Esophagus squamous epithelium (tissue), 5 donors: ENCODE data around the gene RHOG. TPM values are rescaled to one million over a fixed set of nuclear protein-coding genes. Genes with fewer than 3 reads are reported as not detected.

Experiments used
- DNase-seq: peaks from one replicate; lab custom pipeline; 2025; lab: John Stamatoyannopoulos, UW
- H3K27ac ChIP-seq, 4 donors: fragments of 200-600 bp; sonication (generic); one replicate each; pipeline ENCODE4 v1.5.1; 2016 to 2019; ENCODE audit warnings: mild to moderate bottlenecking in 1 of 4
- H3K27me3 ChIP-seq, 4 donors: fragments of 200-600 bp; sonication (generic); 1 replicate in 3 of 4; 2 replicates in 1 of 4; pipeline versions ENCODE4 v1.5.1 to v1.6.0; 2017 to 2021; ENCODE audit warnings: antibody characterized with exemption in 1 of 4
- H3K36me3 ChIP-seq, 3 donors: fragments of 200-600 bp; sonication (generic); one replicate each; pipeline ENCODE4 v1.5.1; 2016 to 2019
- H3K4me1 ChIP-seq, 3 donors: fragments of 200-600 bp; sonication (generic); one replicate each; pipeline ENCODE4 v1.5.1; 2017 to 2019
- H3K4me3 ChIP-seq, 4 donors: fragments of 200-600 bp; sonication (generic); 1 replicate in 3 of 4; 2 replicates in 1 of 4; pipeline ENCODE4 v1.5.1; 2016 to 2019; ENCODE audit warnings: mild to moderate bottlenecking in 2 of 4, moderate library complexity in 1 of 4
- H3K9me3 ChIP-seq, 3 donors: fragments of 200-600 bp; sonication (generic); one replicate each; pipeline ENCODE4 v1.5.1; 2016 to 2019
- POLR2A ChIP-seq, 4 donors: fragments of 450-650 bp; IDR thresholded peaks; one replicate each; pipeline ENCODE4 v1.6.1; 2017; ENCODE audit warnings: antibody characterized with exemption in 4 of 4, mild to moderate bottlenecking in 4 of 4, moderate library complexity in 3 of 4
- WGBS, 2 donors: methylation state at CpG; one replicate each; pipeline ENCODE4 v1.1.5; 2018; 5-methylcytosine and 5-hydroxymethylcytosine counted together
- intact Hi-C: fragments of 100-400 bp; cut with DNase I; formaldehyde crosslinking; loops from one replicate; pipeline ENCODE4 v1.15.0; 2022
- total RNA-seq, 4 donors: library from RNA; depleted of rRNA; stranded (reverse); fragments of >200 nt; gene quantifications; one replicate each; pipeline ENCODE4 v1.1.0, GENCODE V29; 2016
- TF ChIP-seq, protein P1 (sequence below), 6 experiments: fragments of 450-650 bp in 4 of 6; fragments of 200-600 bp in 2 of 6; sonication (generic) in 2 of 6; IDR thresholded peaks; one replicate each; pipeline ENCODE4 v1.5.1; 2016 to 2019; ENCODE audit warnings: antibody characterized with exemption in 6 of 6, mild to moderate bottlenecking in 4 of 6, moderate library complexity in 4 of 6
- donor health status: DM: yes; HTN: yes; CAD: no.

RHOG gene
- total RNA-seq, 4 donors from 2014 or later: 51.6 to 84.5 (median 72.7) TPM

DNA sequence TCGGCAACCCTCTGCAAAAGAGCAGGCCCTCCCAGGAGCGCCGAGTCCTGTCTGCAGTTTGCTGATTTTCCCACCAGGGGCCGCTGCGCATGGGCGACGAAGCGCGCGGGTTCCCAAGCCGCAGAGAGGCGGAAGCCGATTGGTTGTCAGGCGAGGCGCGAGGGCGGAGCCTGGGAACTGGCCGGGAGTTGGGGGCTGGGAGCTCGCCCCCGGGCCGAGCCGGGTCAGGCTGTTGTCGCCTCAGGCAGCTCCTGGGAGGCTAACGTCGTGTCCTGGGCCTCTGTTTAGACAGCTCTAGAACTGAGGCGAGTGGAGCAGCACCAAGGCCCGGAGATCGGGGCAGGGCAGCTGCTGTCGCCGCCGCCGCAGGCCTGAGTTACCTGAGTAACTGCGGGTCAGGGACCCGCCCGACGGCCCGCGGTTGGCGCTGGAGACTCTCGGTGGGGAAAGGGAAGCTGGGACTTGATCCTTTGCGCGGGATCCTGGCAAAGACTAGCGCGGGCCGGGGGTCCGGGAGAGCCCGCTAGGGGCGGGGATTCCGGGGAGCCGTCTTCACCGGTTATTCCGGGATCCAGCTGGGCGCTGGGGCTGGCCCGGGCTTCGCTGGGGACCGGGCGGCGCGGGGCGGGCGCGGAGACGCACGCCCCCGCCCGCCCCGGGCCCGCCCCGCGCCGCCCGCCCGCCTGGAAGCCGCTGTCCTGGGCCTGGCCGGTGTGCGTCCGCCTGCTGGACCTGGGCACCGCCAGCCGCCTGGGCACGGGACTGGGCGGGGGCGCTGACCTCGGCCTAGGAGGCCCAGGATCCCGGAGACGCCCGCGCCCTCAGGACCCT, 14.4 kb upstream of the RHOG start, which contains the start of gene STIM1:
Gene STIM1, plus strand, starts transcription at position 688 of the 831 bp plus-strand sequence. CDS start 607 bp downstream, outside the sequence.
- intact Hi-C loops: loop anchor here (5.0 kb wide), 1 partner anchor 217 kb away; no protein-coding TSS in a partner anchor
- Histone ChIP-seq H3K36me3 (no peaks in the 10 kb centered on the region), H3K4me3 (peak within 1 kb of the TSS; percentile 65 to 98 (median 92)), H3K27me3 (no peaks in the 10 kb centered on the region), H3K9me3 (no peaks in the 10 kb centered on the region), H3K4me1 (peaks cover 27 to 69% (median 49%) of the 10 kb centered on the region in 3 donors), H3K27ac (peak within 1 kb of the TSS; percentile 95 to 100 (median 99))
- TF ChIP-seq, protein P1, sequence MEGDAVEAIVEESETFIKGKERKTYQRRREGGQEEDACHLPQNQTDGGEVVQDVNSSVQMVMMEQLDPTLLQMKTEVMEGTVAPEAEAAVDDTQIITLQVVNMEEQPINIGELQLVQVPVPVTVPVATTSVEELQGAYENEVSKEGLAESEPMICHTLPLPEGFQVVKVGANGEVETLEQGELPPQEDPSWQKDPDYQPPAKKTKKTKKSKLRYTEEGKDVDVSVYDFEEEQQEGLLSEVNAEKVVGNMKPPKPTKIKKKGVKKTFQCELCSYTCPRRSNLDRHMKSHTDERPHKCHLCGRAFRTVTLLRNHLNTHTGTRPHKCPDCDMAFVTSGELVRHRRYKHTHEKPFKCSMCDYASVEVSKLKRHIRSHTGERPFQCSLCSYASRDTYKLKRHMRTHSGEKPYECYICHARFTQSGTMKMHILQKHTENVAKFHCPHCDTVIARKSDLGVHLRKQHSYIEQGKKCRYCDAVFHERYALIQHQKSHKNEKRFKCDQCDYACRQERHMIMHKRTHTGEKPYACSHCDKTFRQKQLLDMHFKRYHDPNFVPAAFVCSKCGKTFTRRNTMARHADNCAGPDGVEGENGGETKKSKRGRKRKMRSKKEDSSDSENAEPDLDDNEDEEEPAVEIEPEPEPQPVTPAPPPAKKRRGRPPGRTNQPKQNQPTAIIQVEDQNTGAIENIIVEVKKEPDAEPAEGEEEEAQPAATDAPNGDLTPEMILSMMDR (IDR thresholded peaks at IDR 0.05): peak; percentile 97 to 100 (median 99)
- peak in 3 of 4 donors; percentile 16 to 84 (median 54) for TF ChIP-seq POLR2A (IDR thresholded peaks at IDR 0.05)
- peak; percentile 77 for DNase-seq
- WGBS, 2 donors: 1% methylated on average over 18 of the region's 87 CpGs; no CpG with 5 or more reads in 1 of the 2 donors

GRCh38 chr11:3854660-3854976, 13.9 kb upstream of the RHOG start:
- WGBS, 2 donors: 17 to 23% methylated on average over 3 to 4 of the region's 7 CpGs
- Histone ChIP-seq H3K27me3 (no peaks in the 10 kb centered on the region), H3K36me3 (no peaks in the 10 kb centered on the region), H3K4me3 (peak overlapping the region; percentile 65 to 98 (median 92)), H3K27ac (peak overlapping the region; percentile 95 to 100 (median 99)), H3K4me1 (peaks cover 25 to 67% (median 45%) of the 10 kb centered on the region in 3 donors), H3K9me3 (no peaks in the 10 kb centered on the region)
- intact Hi-C loops: loop anchor here (5.0 kb wide), 1 partner anchor 218 kb away; no protein-coding TSS in a partner anchor
- no peak for DNase-seq
- TF ChIP-seq, protein P1 (IDR thresholded peaks at IDR 0.05): no peak
- TF ChIP-seq POLR2A (IDR thresholded peaks at IDR 0.05): peak in 1 of 4 donors; percentile 8

DNA sequence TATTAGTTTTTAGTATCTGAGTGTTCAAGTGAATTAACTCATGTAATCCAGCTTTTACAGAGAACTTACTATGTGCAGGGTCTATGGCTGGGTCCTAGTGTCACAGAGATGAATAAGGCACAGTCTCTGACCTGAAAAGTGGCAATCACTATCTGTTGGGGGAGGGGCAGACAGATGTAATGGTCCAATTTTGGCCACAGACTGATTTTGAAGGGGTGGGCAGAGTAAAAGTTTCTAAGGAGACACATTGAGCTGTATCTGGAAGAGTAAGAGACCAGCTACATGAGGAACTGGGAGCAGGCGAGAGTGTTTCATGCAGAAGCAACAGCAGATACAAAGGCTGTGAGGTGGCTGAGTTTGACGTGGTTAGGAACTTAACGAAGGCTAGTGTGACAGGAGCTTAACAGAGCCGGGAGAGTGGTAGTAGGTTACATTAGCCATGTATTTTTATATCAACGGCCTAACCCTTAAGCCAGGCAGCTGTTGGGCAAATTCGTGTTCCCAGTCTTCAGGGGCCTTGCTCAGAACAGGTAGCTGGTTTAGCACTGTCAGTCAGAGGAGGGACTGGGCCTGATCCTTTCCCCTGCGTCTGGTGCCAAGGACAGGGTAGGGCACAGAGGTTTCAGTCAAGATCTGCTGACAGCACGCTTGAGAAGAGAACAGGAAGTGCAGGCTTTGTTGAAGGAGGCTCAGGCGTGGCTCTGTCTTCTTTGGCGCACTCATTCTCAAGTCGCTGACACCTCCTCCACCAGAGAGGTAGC, 13.3 kb upstream of the RHOG start:
- peak overlapping the region; percentile 95 to 100 (median 99) for H3K27ac ChIP-seq
- DNase-seq: no peak
- no peaks in the 10 kb centered on the region for H3K9me3 ChIP-seq
- H3K27me3 ChIP-seq: no peaks in the 10 kb centered on the region
- H3K4me3 ChIP-seq: peak overlapping the region; percentile 65 to 98 (median 92)
- 30% methylated on average over 10 to 11 of the region's 11 CpGs for WGBS, 2 donors
- TF ChIP-seq, protein P1 (IDR thresholded peaks at IDR 0.05): no peak
- peak in 2 of 4 donors; percentile 40 to 50 for TF ChIP-seq POLR2A (IDR thresholded peaks at IDR 0.05)
- H3K36me3 ChIP-seq: no peaks in the 10 kb centered on the region
- intact Hi-C loops: loop anchor here (5.0 kb wide), 1 partner anchor 218 kb away; no protein-coding TSS in a partner anchor
- peaks cover 19 to 67% (median 39%) of the 10 kb centered on the region in 3 donors for H3K4me1 ChIP-seq

GRCh38 chr11:3853545-3853842, 12.7 kb upstream of the RHOG start:
- no peaks in the 10 kb centered on the region for H3K36me3 ChIP-seq
- H3K4me1 ChIP-seq: peaks cover 16 to 67% (median 33%) of the 10 kb centered on the region in 3 donors
- no peak overlapping the region for H3K4me3 ChIP-seq
- intact Hi-C loops: loop anchor here (5.0 kb wide), 1 partner anchor 219 kb away; no protein-coding TSS in a partner anchor
- 100% methylated on average over 1 of the region's 1 CpG for WGBS, 2 donors
- peak overlapping the region; percentile 95 to 100 (median 99) for H3K27ac ChIP-seq
- H3K27me3 ChIP-seq: no peaks in the 10 kb centered on the region
- DNase-seq: no peak
- no peaks in the 10 kb centered on the region for H3K9me3 ChIP-seq
- TF ChIP-seq, protein P1 (IDR thresholded peaks at IDR 0.05): no peak
- TF ChIP-seq POLR2A (IDR thresholded peaks at IDR 0.05): no peak
